ENCODE measurements around the gene PDPN. TPM values are rescaled to one million over a fixed set of nuclear protein-coding genes. Genes with fewer than 3 reads are reported as not detected.

Gene PDPN
- total RNA-seq, 1 donor from 2014 or later = 3.2 TPM

- DNase-seq (ENCODE audit: low read depth) (no peak), FAIRE-seq (no peak)
- Histone ChIP-seq H3K4me3 (ENCODE audit: low read depth, low read length) (no peak overlapping the region), H3K27me3 (ENCODE audit: control insufficient read depth, insufficient read depth, low read length) (no peaks in the 10 kb centered on the region), H3K36me3 (ENCODE audit: control insufficient read depth, insufficient read depth, low read length) (no peaks in the 10 kb centered on the region)
- no peak for TF ChIP-seq CTCF (IDR thresholded peaks at IDR 0.05; ENCODE audit: insufficient read depth, low read length, severe bottlenecking)
Observed at GRCh38 chr1:13548281-13548680, 35.4 kb upstream of the PDPN start.

- no peaks in the 10 kb centered on the region for H3K27me3 ChIP-seq (ENCODE audit: control insufficient read depth, insufficient read depth, low read length)
- no peak for FAIRE-seq
- H3K4me3 ChIP-seq (ENCODE audit: low read depth, low read length) = no peak overlapping the region
- no peaks in the 10 kb centered on the region for H3K36me3 ChIP-seq (ENCODE audit: control insufficient read depth, insufficient read depth, low read length)
- DNase-seq (ENCODE audit: low read depth) = no peak
- TF ChIP-seq CTCF (IDR thresholded peaks at IDR 0.05; ENCODE audit: insufficient read depth, low read length, severe bottlenecking) = no peak
Observed at GRCh38 chr1:13549021-13549420, 34.6 kb upstream of the PDPN start.

GRCh38 chr1:13549521-13549920, 34.1 kb upstream of the PDPN start:
- TF ChIP-seq CTCF (IDR thresholded peaks at IDR 0.05; ENCODE audit: insufficient read depth, low read length, severe bottlenecking) = no peak
- FAIRE-seq = no peak
- Histone ChIP-seq H3K27me3 (ENCODE audit: control insufficient read depth, insufficient read depth, low read length) (no peaks in the 10 kb centered on the region), H3K36me3 (ENCODE audit: control insufficient read depth, insufficient read depth, low read length) (no peaks in the 10 kb centered on the region), H3K4me3 (ENCODE audit: low read depth, low read length) (no peak overlapping the region)
- no peak for DNase-seq (ENCODE audit: low read depth)

GRCh38 chr1:13550663-13551062, 33.0 kb upstream of the PDPN start:
- no peak overlapping the region for H3K4me3 ChIP-seq (ENCODE audit: low read depth, low read length)
- H3K36me3 ChIP-seq (ENCODE audit: control insufficient read depth, insufficient read depth, low read length) = no peaks in the 10 kb centered on the region
- FAIRE-seq (no peak), DNase-seq (ENCODE audit: low read depth) (no peak)
- TF ChIP-seq CTCF (IDR thresholded peaks at IDR 0.05; ENCODE audit: insufficient read depth, low read length, severe bottlenecking) = no peak
- H3K27me3 ChIP-seq (ENCODE audit: control insufficient read depth, insufficient read depth, low read length) = no peaks in the 10 kb centered on the region

- no peaks in the 10 kb centered on the region for H3K36me3 ChIP-seq (ENCODE audit: control insufficient read depth, insufficient read depth, low read length)
- no peak for FAIRE-seq
- DNase-seq (ENCODE audit: low read depth) = no peak
- TF ChIP-seq CTCF (IDR thresholded peaks at IDR 0.05; ENCODE audit: insufficient read depth, low read length, severe bottlenecking) = no peak
- H3K4me3 ChIP-seq (ENCODE audit: low read depth, low read length) = no peak overlapping the region
- H3K27me3 ChIP-seq (ENCODE audit: control insufficient read depth, insufficient read depth, low read length) = no peaks in the 10 kb centered on the region
Observed at GRCh38 chr1:13554798-13555197, 28.8 kb upstream of the PDPN start.

- no peaks in the 10 kb centered on the region for H3K27me3 ChIP-seq (ENCODE audit: control insufficient read depth, insufficient read depth, low read length)
- no peaks in the 10 kb centered on the region for H3K36me3 ChIP-seq (ENCODE audit: control insufficient read depth, insufficient read depth, low read length)
- no peak for TF ChIP-seq CTCF (IDR thresholded peaks at IDR 0.05; ENCODE audit: insufficient read depth, low read length, severe bottlenecking)
- H3K4me3 ChIP-seq (ENCODE audit: low read depth, low read length) = no peak overlapping the region
- FAIRE-seq (no peak), DNase-seq (ENCODE audit: low read depth) (no peak)
Observed at GRCh38 chr1:13556224-13556764, 27.3 kb upstream of the PDPN start.
